GM19438 (cell line): ENCODE data around the gene IPP.
"Not testable (repeated sequence)": the region's sequence is repeated elsewhere in the genome, so short reads cannot be mapped to it uniquely, and the experiment has no call there.

Source experiments
- ATAC-seq: cut with Tn5 transposase; IDR thresholded peaks from one replicate; pipeline ENCODE4 v1.9.1; 2021; ENCODE audit warnings: low read depth; ENCODE audit not compliant: unreplicated experiment

Gene IPP

GRCh38 chr1:45746922-45747321, 3.5 kb downstream of the IPP start:
- no peak for ATAC-seq

- not testable (repeated sequence) for ATAC-seq
Observed at GRCh38 chr1:45739641-45740156, 10.8 kb downstream of the IPP start.

GRCh38 chr1:45739137-45739536, 11.3 kb downstream of the IPP start:
- ATAC-seq: no peak

GRCh38 chr1:45730780-45731319, 19.6 kb downstream of the IPP start:
- ATAC-seq: no peak

- no peak for ATAC-seq
Observed at GRCh38 chr1:45730075-45730779, 20.2 kb downstream of the IPP start.

GRCh38 chr1:45726007-45726406, 24.4 kb downstream of the IPP start:
- ATAC-seq: not testable (repeated sequence)

- no peak for ATAC-seq
Observed at GRCh38 chr1:45723248-45723930, 27.1 kb downstream of the IPP start.

GRCh38 chr1:45722809-45723208, 27.6 kb downstream of the IPP start:
- ATAC-seq: no peak

GRCh38 chr1:45721207-45721606, 29.2 kb downstream of the IPP start:
- no peak for ATAC-seq

GRCh38 chr1:45718289-45718688, 32.2 kb downstream of the IPP start:
- no peak for ATAC-seq

- not testable (repeated sequence) for ATAC-seq
Observed at GRCh38 chr1:45717386-45717785, 33.1 kb downstream of the IPP start.

GRCh38 chr1:45716700-45717099, 33.8 kb downstream of the IPP start:
- ATAC-seq: no peak

- no peak for ATAC-seq
Observed at GRCh38 chr1:45713711-45714110, 36.7 kb downstream of the IPP start.

- no peak for ATAC-seq
Observed at GRCh38 chr1:45704637-45705036, 45.8 kb downstream of the IPP start.

GRCh38 chr1:45694823-45695222, 55.6 kb downstream of the IPP start:
- no peak for ATAC-seq

- ATAC-seq: not testable (repeated sequence)
Observed at GRCh38 chr1:45693811-45694210, 56.6 kb downstream of the IPP start.

- no peak for ATAC-seq
Observed at GRCh38 chr1:45687754-45688740, 62.4 kb downstream of the IPP start, which contains the start of gene TMEM69. Gene TMEM69 (plus strand): TSS chr1:45688181. CDS start chr1:45691069, 2,888 bp downstream.

GRCh38 chr1:45687014-45687753, 63.3 kb downstream of the IPP start:
- ATAC-seq: peak; percentile 84

GRCh38 chr1:45686288-45687013, 64.0 kb downstream of the IPP start, which contains the start of gene GPBP1L1:
Gene GPBP1L1 (minus strand): TSS chr1:45686533. CDS start chr1:45659087, 27,446 bp downstream.
- peak; percentile 54 for ATAC-seq
